NCI-H1092 treated with DMSO at 0.1 percent for 48 hours (cell line): ENCODE measurements around the gene ARMS2.

ENCODE experiments used
- DNase-seq: peaks from one replicate; lab custom pipeline; 2025; lab: John Stamatoyannopoulos, UW

Gene ARMS2

DNA sequence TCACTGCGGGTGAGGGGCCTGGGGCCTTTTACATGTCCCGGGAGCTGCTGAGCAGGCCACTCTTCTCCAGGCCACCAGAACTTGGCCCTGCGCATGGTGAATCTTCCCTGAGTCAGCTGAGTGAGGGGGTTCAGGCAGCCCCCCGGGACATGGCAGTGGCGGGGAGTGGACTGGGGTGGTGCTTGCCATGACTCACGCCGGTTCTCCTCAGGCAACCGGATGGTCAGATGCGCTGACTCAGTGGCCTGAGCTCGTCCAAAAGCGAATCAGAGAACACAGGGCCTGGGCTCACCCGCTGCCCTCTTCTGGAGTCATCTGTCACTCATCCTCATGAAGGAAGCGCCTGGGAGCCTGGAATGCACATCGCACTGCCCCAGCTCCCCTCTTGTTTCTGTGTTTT is 40.4 kb downstream of the ARMS2 start:
- DNase-seq, result no peak

- DNase-seq, result no peak
Observed at GRCh38 chr10:122495406-122496340, 41.2 kb downstream of the ARMS2 start.

DNA sequence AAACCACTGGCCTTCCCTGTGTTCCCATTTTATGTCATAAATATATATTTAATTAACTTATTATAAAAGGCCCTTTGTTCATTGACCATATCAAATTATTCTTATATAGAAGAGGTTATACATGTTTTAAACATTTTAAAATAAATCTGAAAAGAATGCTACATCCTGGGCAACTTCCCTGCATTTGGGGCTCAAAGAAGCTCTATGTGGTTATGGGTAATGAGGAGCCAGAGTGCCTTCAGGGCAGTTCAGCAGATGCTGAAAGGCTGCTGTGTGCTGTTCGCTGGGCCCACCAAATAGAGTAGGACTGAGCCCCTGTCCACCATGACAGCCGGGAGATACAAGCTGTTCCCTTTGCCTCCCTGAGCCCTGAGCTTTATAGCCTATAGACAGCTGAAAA is 42.8 kb downstream of the ARMS2 start:
- no peak for DNase-seq

DNA sequence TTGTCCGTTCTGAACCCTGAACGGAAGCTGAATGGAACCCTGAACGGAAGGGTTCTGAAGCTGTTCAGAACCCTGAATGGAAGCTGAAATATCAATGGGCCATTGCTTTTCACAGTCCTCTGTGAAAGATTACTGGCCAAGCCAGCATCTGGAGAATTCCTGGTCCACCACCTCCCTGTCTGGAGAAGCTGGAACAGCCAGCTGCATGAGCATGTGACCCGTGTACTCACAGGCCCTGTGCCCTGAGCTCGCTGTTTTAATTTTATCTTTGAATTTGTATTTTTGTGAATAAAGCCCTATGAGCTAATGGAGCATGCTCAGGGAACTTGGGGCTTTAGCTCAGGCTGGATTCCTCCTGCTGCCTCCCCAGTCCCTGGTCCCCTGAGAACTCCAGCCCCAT is 44.1 kb downstream of the ARMS2 start:
- DNase-seq, result no peak

DNA sequence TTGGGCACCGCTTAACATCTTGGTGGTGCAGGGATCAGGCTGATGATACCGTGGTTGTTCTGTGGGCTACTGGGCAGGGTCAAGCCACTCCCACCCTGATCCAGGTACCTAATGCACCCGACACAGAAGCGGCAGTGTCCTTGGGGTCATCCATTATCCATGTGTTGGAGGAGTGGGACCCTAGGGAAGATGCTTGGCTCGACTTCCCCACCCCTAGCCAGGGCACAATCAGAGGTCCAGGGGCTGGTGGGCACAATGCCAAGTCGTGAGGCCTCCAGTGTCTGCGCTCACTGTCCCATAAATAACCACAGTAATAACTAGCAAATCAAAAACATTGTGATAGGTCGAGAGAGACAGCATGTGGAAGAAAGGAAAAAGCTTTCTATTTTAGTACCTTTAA is 44.6 kb downstream of the ARMS2 start:
- DNase-seq, result no peak

DNA sequence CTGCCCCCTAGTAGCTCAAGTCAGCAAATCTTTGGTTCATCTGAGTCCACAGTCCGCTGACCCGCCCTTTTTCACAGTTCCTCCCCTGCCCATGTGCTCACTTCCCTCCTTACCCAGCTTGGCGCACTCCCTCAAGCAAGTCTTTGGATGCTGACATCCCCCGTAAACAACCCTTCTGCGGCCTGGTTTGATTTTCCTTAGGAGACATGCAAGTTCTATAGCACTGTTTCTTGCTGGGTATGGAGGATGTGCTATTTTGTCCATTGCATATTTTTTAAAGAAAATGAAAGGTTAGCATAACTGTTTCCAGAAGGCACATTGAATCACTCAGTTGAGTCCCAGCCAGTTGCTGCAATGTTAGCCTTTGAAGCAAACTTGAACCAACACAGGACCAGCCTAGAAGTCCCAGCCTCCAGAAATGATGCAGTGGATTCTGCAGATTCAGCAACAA is 45.1 kb downstream of the ARMS2 start:
- no peak for DNase-seq

- no peak for DNase-seq
Observed at GRCh38 chr10:122500194-122500593, 45.7 kb downstream of the ARMS2 start.

DNA sequence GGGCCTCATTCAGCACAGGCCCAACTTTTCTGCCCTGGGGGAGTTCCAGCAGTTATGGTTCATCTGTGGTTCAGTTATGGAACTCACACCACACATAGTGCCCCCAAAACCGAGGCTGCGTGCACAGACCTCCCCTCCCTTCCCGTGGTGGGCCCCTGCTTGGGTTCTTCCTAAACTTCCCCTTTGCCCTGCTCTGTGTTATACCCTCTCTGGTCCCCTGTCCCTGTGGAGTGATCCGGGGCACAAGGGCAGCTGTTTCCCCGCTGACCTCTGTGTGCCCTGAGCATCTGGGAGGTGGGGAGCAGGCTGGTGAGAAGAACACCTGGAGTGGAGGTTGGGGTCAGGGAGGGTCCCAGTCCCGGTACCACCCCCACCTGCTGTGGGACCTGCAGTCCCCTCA is 46.3 kb downstream of the ARMS2 start:
- DNase-seq, result no peak

- DNase-seq, result no peak
Observed at GRCh38 chr10:122503012-122503411, 48.6 kb downstream of the ARMS2 start.

DNA sequence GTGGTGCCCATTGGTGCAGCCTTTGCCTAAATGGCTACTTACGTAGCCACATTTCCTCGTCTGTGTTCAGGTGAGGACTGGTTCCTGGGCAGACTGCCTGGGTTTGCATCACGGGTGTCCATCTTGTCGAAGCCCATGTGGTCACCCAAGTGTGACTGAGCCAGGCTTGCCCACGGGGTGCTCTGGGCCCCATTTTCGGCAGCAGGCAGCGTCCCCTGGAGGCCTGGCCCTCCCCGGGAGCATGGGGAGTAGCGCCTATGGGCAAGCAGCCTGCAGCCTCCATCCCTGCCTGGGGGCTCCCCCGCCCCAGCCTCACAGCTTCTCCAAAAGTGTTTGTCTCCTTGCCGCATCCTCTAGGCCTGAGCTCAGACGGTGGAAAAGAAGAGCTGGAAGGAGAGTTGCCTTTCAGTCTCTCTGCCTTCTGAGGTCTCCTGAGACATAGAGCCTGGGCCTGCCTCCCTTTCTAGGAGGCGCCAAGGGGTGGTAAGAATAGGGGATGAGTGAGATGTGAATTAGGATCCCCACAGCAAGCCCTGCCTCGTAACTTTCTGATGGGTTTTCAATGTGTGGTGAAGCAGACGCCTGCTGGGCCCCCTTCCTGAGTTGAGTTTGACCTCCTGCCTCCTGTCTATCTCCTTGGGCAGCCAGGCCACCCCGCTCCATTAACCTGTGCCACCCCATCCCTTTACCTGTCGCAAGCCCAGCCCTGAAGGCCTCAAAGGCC is 49.6 kb downstream of the ARMS2 start:
- DNase-seq, result no peak

- DNase-seq, result peak; percentile 80
Observed at GRCh38 chr10:122504610-122504950, 50.1 kb downstream of the ARMS2 start.

GRCh38 chr10:122505011-122505410 is 50.6 kb downstream of the ARMS2 start:
- DNase-seq, result no peak

GRCh38 chr10:122505885-122506645 is 51.6 kb downstream of the ARMS2 start:
- no peak for DNase-seq
